Esophagus squamous epithelium (tissue), 4 donors: Measurements from ENCODE around the gene LMO2.

ENCODE experiments used
- POLR2A ChIP-seq, 4 donors: fragments of 450-650 bp; IDR thresholded peaks; one replicate each; pipeline ENCODE4 v1.6.1; 2017; ENCODE audit warnings: antibody characterized with exemption in 4 of 4, mild to moderate bottlenecking in 4 of 4, moderate library complexity in 3 of 4
- TF ChIP-seq, protein P1 (sequence below), 6 experiments: fragments of 450-650 bp in 4 of 6; fragments of 200-600 bp in 2 of 6; sonication (generic) in 2 of 6; IDR thresholded peaks; one replicate each; pipeline ENCODE4 v1.5.1; 2016 to 2019; ENCODE audit warnings: antibody characterized with exemption in 6 of 6, mild to moderate bottlenecking in 4 of 6, moderate library complexity in 4 of 6

DNA sequence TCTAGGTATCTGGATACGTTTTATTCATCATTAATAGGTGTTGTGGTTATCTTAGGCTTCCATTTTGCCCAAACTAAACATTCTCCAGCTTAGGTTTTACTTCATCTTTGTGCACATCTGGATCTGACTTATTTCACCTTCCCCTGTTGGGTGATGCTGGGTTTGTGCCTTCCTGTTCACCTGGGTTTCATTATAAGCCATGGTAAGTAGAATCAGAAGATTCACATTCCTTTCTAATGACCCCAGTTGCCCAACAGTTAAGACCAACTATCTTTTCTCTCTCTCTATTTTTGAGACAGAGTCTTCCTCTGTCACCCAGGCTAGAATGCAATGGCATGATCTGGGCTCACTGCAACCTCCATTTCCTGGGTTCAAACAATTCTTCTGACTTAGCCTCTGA is 44.6 kb downstream of the LMO2 start:
- no peak for TF ChIP-seq POLR2A (IDR thresholded peaks at IDR 0.05)
- TF ChIP-seq, protein P1, sequence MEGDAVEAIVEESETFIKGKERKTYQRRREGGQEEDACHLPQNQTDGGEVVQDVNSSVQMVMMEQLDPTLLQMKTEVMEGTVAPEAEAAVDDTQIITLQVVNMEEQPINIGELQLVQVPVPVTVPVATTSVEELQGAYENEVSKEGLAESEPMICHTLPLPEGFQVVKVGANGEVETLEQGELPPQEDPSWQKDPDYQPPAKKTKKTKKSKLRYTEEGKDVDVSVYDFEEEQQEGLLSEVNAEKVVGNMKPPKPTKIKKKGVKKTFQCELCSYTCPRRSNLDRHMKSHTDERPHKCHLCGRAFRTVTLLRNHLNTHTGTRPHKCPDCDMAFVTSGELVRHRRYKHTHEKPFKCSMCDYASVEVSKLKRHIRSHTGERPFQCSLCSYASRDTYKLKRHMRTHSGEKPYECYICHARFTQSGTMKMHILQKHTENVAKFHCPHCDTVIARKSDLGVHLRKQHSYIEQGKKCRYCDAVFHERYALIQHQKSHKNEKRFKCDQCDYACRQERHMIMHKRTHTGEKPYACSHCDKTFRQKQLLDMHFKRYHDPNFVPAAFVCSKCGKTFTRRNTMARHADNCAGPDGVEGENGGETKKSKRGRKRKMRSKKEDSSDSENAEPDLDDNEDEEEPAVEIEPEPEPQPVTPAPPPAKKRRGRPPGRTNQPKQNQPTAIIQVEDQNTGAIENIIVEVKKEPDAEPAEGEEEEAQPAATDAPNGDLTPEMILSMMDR (IDR thresholded peaks at IDR 0.05) = no peak
